HUES6 (cell line): ENCODE measurements around the gene CNPY4.
A peak's percentile ranks its signal among the peaks of the same experiment; 100 is the strongest.

Source experiments
- H3K27ac ChIP-seq: 2 replicates; pipeline ENCODE4 v1.7.0; 2013; ENCODE audit warnings: low read depth, mild to moderate bottlenecking, low read length, inconsistent platforms
- H3K27me3 ChIP-seq: 2 replicates; pipeline ENCODE4 v1.6.1; 2013; ENCODE audit warnings: low read length; ENCODE audit not compliant: control insufficient read depth, insufficient read depth
- H3K36me3 ChIP-seq: 2 replicates; pipeline ENCODE4 v1.6.1; 2013; ENCODE audit warnings: low read length; ENCODE audit not compliant: control insufficient read depth, insufficient read depth
- H3K4me1 ChIP-seq: 2 replicates; pipeline ENCODE4 v1.6.1; 2013; ENCODE audit warnings: low read length; ENCODE audit not compliant: control insufficient read depth, insufficient read depth
- H3K4me3 ChIP-seq: 2 replicates; pipeline ENCODE4 v1.5.1; 2013; ENCODE audit warnings: low read depth, low read length
- H3K9ac ChIP-seq: one replicate; pipeline ENCODE4 v1.6.1; 2013; ENCODE audit warnings: mild to moderate bottlenecking, low read length
- H3K9me3 ChIP-seq: 2 replicates; pipeline ENCODE4 v1.6.1; 2013; ENCODE audit warnings: low read depth, low read length; ENCODE audit not compliant: control insufficient read depth, insufficient read depth

Gene CNPY4

GRCh38 chr7:100163006-100163531 lies 43.6 kb downstream of the CNPY4 start:
- H3K4me3 ChIP-seq, result no peak overlapping the region
- peaks cover 20% of the 10 kb centered on the region for H3K27me3 ChIP-seq
- H3K4me1 ChIP-seq, result peaks cover 28% of the 10 kb centered on the region
- no peaks in the 10 kb centered on the region for H3K9me3 ChIP-seq
- H3K36me3 ChIP-seq, result no peaks in the 10 kb centered on the region
- H3K9ac ChIP-seq, result no peak overlapping the region
- no peak overlapping the region for H3K27ac ChIP-seq

GRCh38 chr7:100163871-100164270 lies 44.4 kb downstream of the CNPY4 start:
- no peak overlapping the region for H3K4me3 ChIP-seq
- no peaks in the 10 kb centered on the region for H3K36me3 ChIP-seq
- no peak overlapping the region for H3K9ac ChIP-seq
- H3K27me3 ChIP-seq, result peaks cover 20% of the 10 kb centered on the region
- no peaks in the 10 kb centered on the region for H3K9me3 ChIP-seq
- no peak overlapping the region for H3K27ac ChIP-seq
- peaks cover 30% of the 10 kb centered on the region for H3K4me1 ChIP-seq

DNA sequence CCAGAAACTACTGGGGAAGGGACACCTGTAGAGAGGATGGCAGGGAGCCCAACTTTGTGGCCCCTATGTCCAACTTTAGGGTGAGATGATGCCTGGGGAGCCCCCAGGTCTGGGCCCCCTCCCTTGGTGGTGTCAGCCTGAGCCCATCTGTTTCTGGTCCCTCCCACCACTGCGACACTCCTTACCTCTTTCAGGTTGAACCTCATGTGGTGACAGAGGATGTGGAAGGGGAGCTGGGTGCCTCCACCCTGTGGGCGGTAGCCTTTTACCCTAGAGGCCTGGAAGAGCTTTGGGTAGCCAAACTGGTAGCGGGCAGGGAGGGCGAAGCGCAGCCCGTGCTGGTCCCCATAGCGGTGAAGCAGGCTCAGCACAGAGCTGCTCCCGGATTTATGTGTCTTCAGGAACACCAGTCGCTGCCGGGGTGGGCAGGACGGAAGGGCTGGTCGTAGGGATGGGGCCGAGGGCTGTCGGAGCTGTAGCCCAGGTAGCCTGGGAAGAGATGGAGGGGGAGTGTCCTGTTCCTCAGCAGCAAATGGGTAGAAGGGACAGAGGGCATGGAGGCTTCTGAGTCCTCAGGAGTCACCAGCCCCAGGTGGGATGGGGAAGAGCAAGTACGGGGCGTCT lies 47.0 kb downstream of the CNPY4 start:
- Histone ChIP-seq H3K27me3 (peaks cover 31% of the 10 kb centered on the region), H3K9ac (no peak overlapping the region), H3K4me3 (no peak overlapping the region; the same call in 1 of the 2 replicates)

GRCh38 chr7:100166970-100167911 lies 47.8 kb downstream of the CNPY4 start:
- Histone ChIP-seq H3K4me3 (peak overlapping the region; percentile 76), H3K27ac (no peak overlapping the region), H3K9ac (no peak overlapping the region), H3K27me3 (peaks cover 35% of the 10 kb centered on the region), H3K9me3 (no peaks in the 10 kb centered on the region), H3K4me1 (peaks cover 40% of the 10 kb centered on the region), H3K36me3 (no peaks in the 10 kb centered on the region)

More for the DNA sequence above, 47.0 kb downstream of the CNPY4 start:
- Histone ChIP-seq H3K27ac (no peak overlapping the region), H3K9me3 (no peaks in the 10 kb centered on the region), H3K4me1 (peaks cover 40% of the 10 kb centered on the region), H3K36me3 (no peaks in the 10 kb centered on the region)

DNA sequence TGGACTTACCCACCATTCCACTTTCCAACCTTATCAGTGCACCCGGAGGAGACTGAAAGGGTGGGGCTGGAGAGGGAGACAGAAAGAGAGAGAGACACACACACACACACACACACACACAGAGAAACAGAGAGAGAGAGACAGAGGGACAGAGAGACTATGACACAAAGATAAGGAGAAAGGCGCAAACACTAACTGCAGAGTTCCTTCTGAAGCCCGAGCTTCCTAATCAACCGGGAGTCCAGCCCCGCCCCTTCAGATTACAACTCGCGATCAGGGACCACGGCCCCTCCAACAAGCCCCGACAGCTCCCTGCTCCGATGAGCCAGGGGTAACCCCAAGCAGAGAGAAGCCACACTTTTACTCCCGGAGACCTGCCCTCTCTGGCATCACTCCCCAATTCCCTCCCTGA lies 48.5 kb downstream of the CNPY4 start:
- peaks cover 38% of the 10 kb centered on the region for H3K4me1 ChIP-seq
- H3K27me3 ChIP-seq, result peaks cover 35% of the 10 kb centered on the region
- no peaks in the 10 kb centered on the region for H3K9me3 ChIP-seq
- H3K4me3 ChIP-seq, result peak overlapping the region; percentile 76
- peak overlapping the region; percentile 45 for H3K9ac ChIP-seq
- no peak overlapping the region for H3K27ac ChIP-seq
- no peaks in the 10 kb centered on the region for H3K36me3 ChIP-seq

GRCh38 chr7:100169147-100169850 lies 49.9 kb downstream of the CNPY4 start:
- Histone ChIP-seq H3K9me3 (no peaks in the 10 kb centered on the region), H3K27me3 (peaks cover 35% of the 10 kb centered on the region), H3K36me3 (peaks cover 12% of the 10 kb centered on the region; the same call in 1 of the 2 replicates), H3K27ac (no peak overlapping the region), H3K4me3 (no peak overlapping the region), H3K9ac (no peak overlapping the region), H3K4me1 (peaks cover 33% of the 10 kb centered on the region)

- H3K4me1 ChIP-seq, result peaks cover 33% of the 10 kb centered on the region
- H3K36me3 ChIP-seq, result peaks cover 20% of the 10 kb centered on the region; the same call in 1 of the 2 replicates
- H3K9me3 ChIP-seq, result no peaks in the 10 kb centered on the region
- peak overlapping the region; percentile 71 for H3K4me3 ChIP-seq
- H3K9ac ChIP-seq, result no peak overlapping the region
- H3K27me3 ChIP-seq, result peaks cover 35% of the 10 kb centered on the region
- H3K27ac ChIP-seq, result no peak overlapping the region
Observed at GRCh38 chr7:100170101-100170897, 50.9 kb downstream of the CNPY4 start.

DNA sequence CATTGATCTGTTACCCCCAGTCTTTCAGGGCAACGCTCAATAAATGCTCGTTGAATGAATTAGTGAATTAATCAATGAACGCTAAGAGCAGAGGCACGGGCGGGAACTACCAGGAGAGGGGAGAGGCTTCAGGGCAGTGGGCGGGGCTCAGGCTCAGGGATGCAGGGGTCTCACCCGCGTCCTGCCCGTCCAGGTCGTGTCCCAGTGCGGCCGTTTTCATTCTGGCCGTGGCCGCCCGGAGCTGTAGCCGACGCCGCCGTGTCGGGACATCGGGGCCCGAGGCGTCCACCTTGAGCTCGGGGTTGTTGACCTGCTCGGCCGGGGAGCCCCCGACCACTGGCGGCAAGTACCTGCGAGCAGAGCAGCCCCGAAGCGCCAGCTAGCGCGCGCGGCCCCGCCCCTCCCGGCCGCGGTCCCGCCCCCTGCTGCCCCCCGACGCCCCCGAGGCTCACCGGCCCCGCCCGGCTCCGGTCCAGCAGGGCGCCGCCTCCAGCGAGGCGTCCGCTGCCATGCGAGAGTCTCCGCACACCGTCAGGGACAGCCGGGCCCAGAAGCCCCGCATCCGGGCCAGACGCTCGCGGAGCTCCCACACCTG lies 51.8 kb downstream of the CNPY4 start:
- peaks cover 25% of the 10 kb centered on the region; the same call in 1 of the 2 replicates for H3K36me3 ChIP-seq
- peak overlapping the region; percentile 71 for H3K4me3 ChIP-seq
- H3K4me1 ChIP-seq, result peaks cover 35% of the 10 kb centered on the region
- no peak overlapping the region for H3K9ac ChIP-seq
- no peaks in the 10 kb centered on the region for H3K9me3 ChIP-seq
- H3K27me3 ChIP-seq, result peaks cover 32% of the 10 kb centered on the region
- H3K27ac ChIP-seq, result no peak overlapping the region

DNA sequence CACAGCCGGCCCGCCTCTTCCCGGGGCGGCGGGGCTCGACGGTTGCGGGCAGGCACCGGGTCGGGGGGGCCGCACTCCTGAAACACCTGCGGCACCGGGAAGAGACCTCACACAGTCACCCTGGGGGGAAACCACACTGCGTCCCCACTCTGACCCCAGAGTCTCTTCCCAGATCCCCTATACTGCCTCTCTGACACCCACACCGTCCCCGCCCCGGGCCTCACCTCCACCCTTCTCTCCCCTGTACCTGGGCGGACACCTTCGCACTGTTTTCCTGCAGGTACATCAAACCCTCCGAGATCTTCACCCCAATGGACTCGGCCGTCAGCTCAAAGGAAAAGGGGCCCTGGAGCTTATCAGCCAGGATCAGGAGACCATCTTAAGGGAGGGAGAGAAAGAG lies 52.4 kb downstream of the CNPY4 start:
- H3K4me1 ChIP-seq, result peaks cover 31% of the 10 kb centered on the region
- no peak overlapping the region for H3K9ac ChIP-seq
- peaks cover 26% of the 10 kb centered on the region for H3K27me3 ChIP-seq
- peaks cover 25% of the 10 kb centered on the region; the same call in 1 of the 2 replicates for H3K36me3 ChIP-seq
- no peak overlapping the region for H3K27ac ChIP-seq
- H3K9me3 ChIP-seq, result no peaks in the 10 kb centered on the region
- peak overlapping the region; percentile 71 for H3K4me3 ChIP-seq
